K562 (cell line): Measurements from ENCODE around the gene TLNRD1. TPM values are rescaled to one million over a fixed set of nuclear protein-coding genes. Genes with fewer than 3 reads are reported as not detected.

ENCODE experiments used
- AFF4 ChIP-seq: sonication (generic); formaldehyde crosslinking; IDR thresholded peaks from 2 replicates; pipeline ENCODE4 v1.8.0; 2023; ENCODE audit warnings: mild to moderate bottlenecking, missing genetic modification reagents
- BCL6 ChIP-seq: fragments of 250-450 bp; sonication (Bioruptor Pico); IDR thresholded peaks from 2 replicates; pipeline ENCODE4 v1.4.0; 2020
- CAMTA2 ChIP-seq: fragments of 250-450 bp; sonication (Bioruptor Pico); conservative IDR thresholded peaks from 2 replicates; pipeline ENCODE4 v1.5.1; 2022
- COPS2 ChIP-seq: fragments of 450-650 bp; conservative IDR thresholded peaks from 2 replicates; pipeline ENCODE4 v1.6.1; 2016; ENCODE audit warnings: mild to moderate bottlenecking, moderate library complexity
- ELK3 ChIP-seq: fragments of 450-650 bp; formaldehyde crosslinking; IDR thresholded peaks from 2 replicates; pipeline ENCODE4 v1.4.0; 2020; ENCODE audit warnings: mild to moderate bottlenecking
- HDAC1 ChIP-seq, 2 experiments: fragments of 450-650 bp; IDR thresholded peaks; 2 replicates each; pipeline ENCODE4 v1.6.1; 2016 to 2017; ENCODE audit warnings: inconsistent platforms in 1 of 2, mild to moderate bottlenecking in 1 of 2, moderate library complexity in 1 of 2
- HDAC3 ChIP-seq: fragments of 450-650 bp; IDR thresholded peaks from 2 replicates; pipeline ENCODE4 v1.6.1; 2018; ENCODE audit warnings: borderline replicate concordance, mild to moderate bottlenecking, moderate library complexity; ENCODE audit not compliant: partially characterized antibody
- IRF1 ChIP-seq: sonication (generic); formaldehyde crosslinking; IDR thresholded peaks from 2 replicates; pipeline ENCODE4 v1.8.0; 2022; ENCODE audit warnings: missing genetic modification reagents, mild to moderate bottlenecking, borderline replicate concordance
- NFIC ChIP-seq: fragments of 450-650 bp; IDR thresholded peaks from 2 replicates; pipeline ENCODE4 v1.6.1; 2017; ENCODE audit warnings: mild to moderate bottlenecking, inconsistent platforms
- PYGO2 ChIP-seq: fragments of 450-650 bp; IDR thresholded peaks from 2 replicates; pipeline ENCODE4 v1.6.1; 2016; ENCODE audit warnings: mild to moderate bottlenecking, missing genetic modification characterization, moderate library complexity, missing compliant biosample characterization
- RERE ChIP-seq: sonication (generic); formaldehyde crosslinking; IDR thresholded peaks from 2 replicates; pipeline ENCODE4 v1.8.0; 2023; ENCODE audit warnings: missing genetic modification reagents, mild to moderate bottlenecking, borderline replicate concordance
- SMAD2 ChIP-seq: fragments of 150-350 bp; IDR thresholded peaks from 2 replicates; pipeline ENCODE4 v1.6.1; 2014; ENCODE audit warnings: low read depth, mild to moderate bottlenecking, low read length
- ZNF121 ChIP-seq: sonication (generic); formaldehyde crosslinking; conservative IDR thresholded peaks from 2 replicates; pipeline ENCODE4 v1.8.0; 2022; ENCODE audit warnings: missing genetic modification reagents
- ZNF277 ChIP-seq: fragments of 250-450 bp; sonication (Bioruptor Pico); IDR thresholded peaks from 2 replicates; pipeline ENCODE4 v1.8.0; 2022; ENCODE audit warnings: inconsistent platforms, mild to moderate bottlenecking, moderate library complexity, borderline replicate concordance
- ZNF354B ChIP-seq: fragments of 250-450 bp; sonication (Bioruptor Pico); IDR thresholded peaks from 2 replicates; pipeline ENCODE4 v1.4.0; 2020
- polyA plus RNA-seq, 8 experiments: library from polyadenylated mRNA; depleted of rRNA in 4 of 8; stranded (reverse) in 5 of 8; unstranded in 3 of 8; fragments of >200 nt; fragmentation: Nextera tagmentation in 2 of 8; fragmentation: Illumina TruSeq in 1 of 8; extraction: Ambion mirVana in 2 of 8; extraction: Trizol in 1 of 8; gene quantifications; 2 replicates each; pipeline versions ENCODE4 v1.2.1 to v1.2.3, GENCODE V29; 2011 to 2014; ENCODE audit warnings: inconsistent platforms in 1 of 8, missing spikeins in 1 of 8
- total RNA-seq, 7 experiments: library from RNA; depleted of rRNA in 6 of 7; stranded (reverse); fragments of >200 nt in 6 of 7; fragmentation: Illumina TruSeq in 2 of 7; extraction: Trizol in 2 of 7; gene quantifications; 2 replicates each; pipeline versions ENCODE4 v1.2.1 to v1.2.3, GENCODE V29; 2011 to 2021; ENCODE audit warnings: low replicate concordance in 1 of 7

Gene TLNRD1
- total and polyA plus RNA-seq, 9 of the 15 experiments (the other 6 are each of a cell fraction or from before 2014, with no cell fraction given): 1.1 to 33.1 (median 5.7) TPM

GRCh38 chr15:81000624-81001151 lies at the start of gene TLNRD1 (continued):
- TF ChIP-seq RERE (no peak), IRF1 (CRISPR knock-in tag) (no peak; the same call in 1 of the 2 replicates), ZNF354B (no peak), ZNF121 (CRISPR knock-in tag) (no peak), PYGO2 (tag) (no peak), HDAC1 (IDR thresholded peaks at IDR 0.05) (peak in 1 of 2 experiments; percentile 40; a peak in 1 of 4 replicates), SMAD2 (no peak), COPS2 (no peak), ZNF277 (CRISPR knock-in tag) (no peak), ELK3 (CRISPR knock-in tag) (no peak), CAMTA2 (0 out of 2 replicates have a peak, but pooled peaks have one; percentile 55), NFIC (peak; percentile 8), HDAC3 (no peak), BCL6 (CRISPR knock-in tag) (no peak), AFF4 (peak; percentile 40; the same call in 1 of the 2 replicates)
